Daoy (cell line): ENCODE data around the gene ZNF263. TPM values are rescaled to one million over a fixed set of nuclear protein-coding genes. Genes with fewer than 3 reads are reported as not detected.

Source experiments
- DNase-seq: peaks from one replicate; pipeline ENCODE4 v3.0.0-alpha.2; 2015; ENCODE audit warnings: low read depth
- total RNA-seq: library from RNA; depleted of rRNA; stranded (reverse); fragments of >200 nt; shearing (Covaris generic); gene quantifications from 2 replicates; pipeline ENCODE4 v1.2.3, GENCODE V29; 2014; rRNA removed

ZNF263 gene
- total RNA-seq, 1 experiment from 2014 or later = 28.8 TPM

GRCh38 chr16:3321816-3322215, 38.5 kb downstream of the ZNF263 start:
- DNase-seq = no peak

- no peak for DNase-seq
Observed at GRCh38 chr16:3327514-3327913, 44.2 kb downstream of the ZNF263 start.

GRCh38 chr16:3328104-3328503, 44.8 kb downstream of the ZNF263 start:
- DNase-seq = no peak

GRCh38 chr16:3328643-3329042, 45.4 kb downstream of the ZNF263 start:
- DNase-seq = no peak

Other genes with a start within 250 kb of the ZNF263 start
- not detected in 2 replicates for gene BICDL2, start 246.5 kb upstream of the ZNF263 start, total RNA-seq
- gene MMP25, start 236.9 kb upstream of the ZNF263 start, total RNA-seq = 0.17 and 0.54 TPM in 2 replicates
- 362 and 393 TPM in 2 replicates for gene IL32, start 217.9 kb upstream of the ZNF263 start, total RNA-seq
- gene ZSCAN10, start 184.2 kb upstream of the ZNF263 start, total RNA-seq = not detected in 2 replicates
- gene ZNF205, start 170.9 kb upstream of the ZNF263 start, total RNA-seq = 6.6 and 10.5 TPM in 2 replicates
- gene ZNF213, start 148.5 kb upstream of the ZNF263 start, total RNA-seq = 3.7 and 5.6 TPM in 2 replicates
- gene OR1F1, start 95.3 kb upstream of the ZNF263 start, total RNA-seq = not detected in 2 replicates
- 8.0 and 8.7 TPM in 2 replicates for gene ZNF200, start 48.3 kb upstream of the ZNF263 start, total RNA-seq
- 0.21 and 0.34 TPM in 2 replicates for gene MEFV, start 26.9 kb upstream of the ZNF263 start, total RNA-seq
- 3.5 and 4.1 TPM in 2 replicates for gene TIGD7, start 21.9 kb downstream of the ZNF263 start, total RNA-seq
- gene ZNF75A, start 22.0 kb downstream of the ZNF263 start, total RNA-seq = 20.6 and 20.7 TPM in 2 replicates
- not detected in 2 replicates for gene OR2C1, start 72.4 kb downstream of the ZNF263 start, total RNA-seq
- 7.6 and 14.2 TPM in 2 replicates for gene ZSCAN32, start 117.5 kb downstream of the ZNF263 start, total RNA-seq
- 3.8 and 7.4 TPM in 2 replicates for gene ZNF174, start 117.7 kb downstream of the ZNF263 start, total RNA-seq
- not detected in 2 replicates for gene ZNF597, start 160.0 kb downstream of the ZNF263 start, total RNA-seq
- gene NAA60, start 160.2 kb downstream of the ZNF263 start, total RNA-seq = 0.83 and 2.2 TPM in 2 replicates
- not detected in 2 replicates for gene C16orf90, start 212.0 kb downstream of the ZNF263 start, total RNA-seq
- 19.2 and 21.9 TPM in 2 replicates for gene CLUAP1, start 217.5 kb downstream of the ZNF263 start, total RNA-seq